HEK293T (cell line): ENCODE data around the gene TRERF1.

Source experiments
- CTCF ChIA-PET: fragments of 350-600 bp; formaldehyde crosslinking; extraction: SDS; loops from one replicate; lab custom pipeline; 2021; ENCODE audit warnings: antibody characterized with exemption, inconsistent platforms; lab: Yijun Ruan, JAX
- POLR2A ChIA-PET: fragments of 350-600 bp; formaldehyde crosslinking; extraction: SDS; loops from one replicate; lab custom pipeline; 2020; ENCODE audit warnings: antibody characterized with exemption, inconsistent platforms; lab: Yijun Ruan, JAX
- DNase-seq: peaks from one replicate; pipeline ENCODE4 v3.0.0; 2012; ENCODE audit warnings: mixed read lengths; ENCODE audit errors: extremely low spot score
- ARNT ChIP-seq: fragments of 450-650 bp; IDR thresholded peaks from 2 replicates; pipeline ENCODE4 v1.6.1; 2017; ENCODE audit warnings: mild to moderate bottlenecking
- BHLHE40 ChIP-seq: fragments of 450-650 bp; IDR thresholded peaks from 2 replicates; pipeline ENCODE4 v1.6.1; 2016; ENCODE audit warnings: mild to moderate bottlenecking, moderate library complexity, borderline replicate concordance
- CTBP1 ChIP-seq: fragments of 450-650 bp; IDR thresholded peaks from 2 replicates; pipeline ENCODE4 v1.6.1; 2016; ENCODE audit warnings: borderline replicate concordance
- ELF4 ChIP-seq: fragments of 450-650 bp; IDR thresholded peaks from 2 replicates; pipeline ENCODE4 v1.6.1; 2017; ENCODE audit warnings: antibody characterized with exemption
- FOXA1 ChIP-seq: fragments of 450-650 bp; IDR thresholded peaks from 2 replicates; pipeline ENCODE4 v1.6.1; 2016; ENCODE audit warnings: mild to moderate bottlenecking
- FOXK2 ChIP-seq: fragments of 450-650 bp; IDR thresholded peaks from 2 replicates; pipeline ENCODE4 v1.6.1; 2016; ENCODE audit warnings: mild to moderate bottlenecking
- FOXM1 ChIP-seq: fragments of 450-650 bp; IDR thresholded peaks from 2 replicates; pipeline ENCODE4 v1.6.1; 2017; ENCODE audit warnings: mild to moderate bottlenecking, borderline replicate concordance
- HDGF ChIP-seq: fragments of 450-650 bp; IDR thresholded peaks from 2 replicates; pipeline ENCODE4 v1.6.1; 2017; ENCODE audit warnings: antibody characterized with exemption, borderline replicate concordance
- L3MBTL2 ChIP-seq: fragments of 450-650 bp; conservative IDR thresholded peaks from 2 replicates; pipeline ENCODE4 v1.6.1; 2016; ENCODE audit warnings: mild to moderate bottlenecking
- LEF1 ChIP-seq: fragments of 450-650 bp; IDR thresholded peaks from 2 replicates; pipeline ENCODE4 v1.6.1; 2017; ENCODE audit warnings: mild to moderate bottlenecking, borderline replicate concordance
- NFRKB ChIP-seq: fragments of 450-650 bp; IDR thresholded peaks from 2 replicates; pipeline ENCODE4 v1.6.1; 2016; ENCODE audit warnings: mild to moderate bottlenecking, moderate library complexity
- PKNOX1 ChIP-seq: fragments of 450-650 bp; IDR thresholded peaks from 2 replicates; pipeline ENCODE4 v1.6.1; 2016
- SP1 ChIP-seq: fragments of 450-650 bp; IDR thresholded peaks from 2 replicates; pipeline ENCODE4 v1.6.1; 2017
- SUZ12 ChIP-seq: fragments of 450-650 bp; IDR thresholded peaks from 2 replicates; pipeline ENCODE4 v1.6.1; 2016; ENCODE audit warnings: mild to moderate bottlenecking
- TARDBP ChIP-seq: fragments of 450-650 bp; IDR thresholded peaks from 2 replicates; pipeline ENCODE4 v1.6.1; 2016
- ZNF384 ChIP-seq: fragments of 450-650 bp; IDR thresholded peaks from 2 replicates; pipeline ENCODE4 v1.6.1; 2016

The TRERF1 gene

GRCh38 chr6:42259841-42260395 is 191.8 kb downstream of the TRERF1 start:
- CTCF ChIA-PET, result interaction anchor here (0.5 to 5.2 kb wide), 10 partner anchors 13 to 578 kb away, joined by 3 to 41 read pairs (median 4); no protein-coding TSS in a partner anchor
- TF ChIP-seq FOXM1, result no peak
- TF ChIP-seq FOXK2, result no peak
- TF ChIP-seq NFRKB, result no peak
- TF ChIP-seq TARDBP, result no peak
- TF ChIP-seq ELF4, result no peak
- TF ChIP-seq CTBP1, result no peak
- no peak for TF ChIP-seq SP1
- no peak for TF ChIP-seq LEF1
- no peak for DNase-seq

GRCh38 chr6:42259286-42259685 is 192.4 kb downstream of the TRERF1 start:
- no peak for DNase-seq
- CTCF ChIA-PET, result interaction anchor here (5.2 kb wide), 1 partner anchor 288 kb away, joined by 41 read pairs; no protein-coding TSS in a partner anchor
- POLR2A ChIA-PET, result interaction anchor here (1.3 to 4.0 kb wide), 2 partner anchors 180 to 194 kb away, joined by 3 to 17 read pairs; partner anchors contain the start of gene TRERF1
- TF ChIP-seq TARDBP, result no peak
- TF ChIP-seq SP1, result no peak
- TF ChIP-seq CTBP1, result no peak
- TF ChIP-seq BHLHE40, result no peak

More at GRCh38 chr6:42259841-42260395, 191.8 kb downstream of the TRERF1 start:
- POLR2A ChIA-PET, result interaction anchor here (1.0 to 4.0 kb wide), 5 partner anchors 12 to 288 kb away, joined by 3 to 17 read pairs (median 3); partner anchors contain the start of gene TRERF1

- no peak for TF ChIP-seq CTBP1
- TF ChIP-seq ELF4, result no peak
- TF ChIP-seq SUZ12, result no peak
- TF ChIP-seq FOXM1, result no peak
- no peak for TF ChIP-seq LEF1
- no peak for TF ChIP-seq ZNF384
- no peak for TF ChIP-seq NFRKB
- no peak for TF ChIP-seq FOXK2
- TF ChIP-seq TARDBP, result no peak
- TF ChIP-seq HDGF, result no peak
- TF ChIP-seq FOXA1, result no peak
- no peak for TF ChIP-seq L3MBTL2
- no peak for TF ChIP-seq BHLHE40
- TF ChIP-seq PKNOX1, result no peak
- no peak for TF ChIP-seq SP1
- TF ChIP-seq ARNT, result no peak
- ChIA-PET POLR2A (no interaction called here), CTCF (interaction anchor here (0.7 to 1.3 kb wide), 2 partner anchors 290 to 360 kb away, joined by 3 to 4 read pairs; no protein-coding TSS in a partner anchor)
- no peak for DNase-seq
Measured at GRCh38 chr6:42257614-42258013, 194.1 kb downstream of the TRERF1 start.

GRCh38 chr6:42257063-42257462 is 194.7 kb downstream of the TRERF1 start:
- ChIA-PET POLR2A (no interaction called here), CTCF (interaction anchor here (1.3 kb wide), 1 partner anchor 291 kb away, joined by 4 read pairs; no protein-coding TSS in a partner anchor)
- TF ChIP-seq L3MBTL2 (no peak), LEF1 (no peak), FOXA1 (no peak), PKNOX1 (no peak), SP1 (no peak), ELF4 (no peak)
- no peak for DNase-seq

GRCh38 chr6:42255050-42255449 is 196.7 kb downstream of the TRERF1 start:
- no peak for DNase-seq
- CTCF ChIA-PET, result no interaction called here
- no peak for TF ChIP-seq CTBP1
- TF ChIP-seq ARNT, result no peak
- TF ChIP-seq HDGF, result no peak
- POLR2A ChIA-PET, result no interaction called here

- TF ChIP-seq ARNT, result no peak
- TF ChIP-seq ZNF384, result no peak
- no peak for TF ChIP-seq TARDBP
- no peak for TF ChIP-seq LEF1
- TF ChIP-seq SUZ12, result no peak
- TF ChIP-seq CTBP1, result no peak
- TF ChIP-seq BHLHE40, result no peak
- no peak for TF ChIP-seq FOXK2
- no peak for TF ChIP-seq PKNOX1
- no peak for TF ChIP-seq L3MBTL2
- no peak for TF ChIP-seq ELF4
- no peak for TF ChIP-seq SP1
- no peak for TF ChIP-seq HDGF
- no peak for TF ChIP-seq FOXM1
- TF ChIP-seq NFRKB, result no peak
- TF ChIP-seq FOXA1, result no peak
- DNase-seq, result no peak
- ChIA-PET POLR2A (no interaction called here), CTCF (no interaction called here)
Measured at GRCh38 chr6:42254505-42254904, 197.2 kb downstream of the TRERF1 start.

DNA sequence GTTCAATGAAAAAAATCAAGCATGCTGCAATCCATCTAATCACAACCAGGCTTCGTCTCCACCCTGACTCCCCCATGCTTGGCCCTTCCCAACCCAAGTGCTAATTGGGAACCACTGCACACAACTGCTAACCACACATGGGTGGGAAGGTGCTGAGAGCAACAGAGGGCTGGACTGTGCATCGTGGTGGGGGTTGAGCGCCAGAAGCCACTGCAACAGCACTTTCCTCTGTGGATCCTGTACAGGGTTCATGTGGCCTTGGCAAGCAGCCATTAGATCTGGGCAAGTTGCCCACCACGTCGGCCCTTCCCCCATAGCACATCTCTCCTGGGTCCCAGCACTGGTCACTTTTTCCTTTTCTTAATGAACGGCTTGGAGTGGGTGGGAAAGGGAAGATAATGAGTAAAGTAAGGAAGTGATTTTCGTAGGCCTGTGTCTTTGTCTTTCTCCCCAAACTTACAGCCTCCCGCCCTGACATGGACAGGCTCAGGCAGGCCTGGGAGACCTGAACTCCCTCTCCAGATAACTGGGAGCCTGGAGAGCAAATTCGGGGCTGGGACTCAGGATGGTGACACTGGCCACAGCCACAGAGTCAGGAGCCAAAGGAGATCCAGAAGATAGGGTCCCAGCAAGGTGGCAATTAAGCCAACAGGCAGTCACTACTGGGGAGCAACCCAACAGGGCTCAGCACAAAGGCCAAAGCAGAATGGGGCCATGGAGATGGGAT is 199.7 kb downstream of the TRERF1 start:
- TF ChIP-seq SUZ12, result no peak
- no peak for TF ChIP-seq SP1
- no peak for TF ChIP-seq HDGF
- TF ChIP-seq BHLHE40, result no peak
- TF ChIP-seq NFRKB, result no peak
- TF ChIP-seq FOXM1, result no peak
- no peak for TF ChIP-seq LEF1
- TF ChIP-seq ZNF384, result no peak
- no peak for TF ChIP-seq FOXA1
- no peak for TF ChIP-seq L3MBTL2
- no peak for DNase-seq
- POLR2A ChIA-PET, result no interaction called here
- CTCF ChIA-PET, result no interaction called here
